GM10266 (cell line): ENCODE data around the gene GOLGA8F.
"Not testable (repeated sequence)": the region's sequence is repeated elsewhere in the genome, so short reads cannot be mapped to it uniquely, and the experiment has no call there.

Experiments used
- DNase-seq: peaks from one replicate; pipeline ENCODE4 v3.0.0; 2012; ENCODE audit errors: extremely low spot score

Gene GOLGA8F, protein sequence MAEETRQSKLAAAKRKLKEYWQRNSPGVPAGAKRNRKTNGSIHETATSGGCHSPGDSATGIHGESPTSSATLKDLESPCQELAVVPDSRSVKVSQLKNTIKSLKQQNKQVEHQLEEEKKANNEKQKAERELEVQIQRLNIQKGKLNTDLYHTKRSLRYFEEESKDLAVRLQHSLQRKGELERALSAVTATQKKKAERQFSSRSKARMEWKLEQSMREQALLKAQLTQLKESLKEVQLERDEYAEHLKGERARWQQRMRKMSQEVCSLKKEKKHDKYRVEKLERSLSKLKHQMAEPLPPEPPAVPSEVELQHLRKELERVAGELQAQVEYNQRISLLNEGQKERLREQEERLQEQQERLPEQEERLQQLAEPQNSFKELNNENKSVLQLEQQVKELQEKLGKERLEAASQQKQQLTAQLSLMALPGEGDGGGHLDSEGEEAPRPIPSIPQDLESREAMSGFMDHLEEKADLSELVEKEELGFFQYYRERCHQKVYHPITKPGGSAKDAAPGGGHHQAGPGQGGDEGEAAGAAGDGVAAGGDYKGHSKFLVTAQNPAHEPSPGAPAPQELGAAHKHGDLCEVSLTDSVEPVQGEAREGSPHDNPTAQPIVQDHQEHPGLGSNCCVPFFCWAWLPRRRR

DNA sequence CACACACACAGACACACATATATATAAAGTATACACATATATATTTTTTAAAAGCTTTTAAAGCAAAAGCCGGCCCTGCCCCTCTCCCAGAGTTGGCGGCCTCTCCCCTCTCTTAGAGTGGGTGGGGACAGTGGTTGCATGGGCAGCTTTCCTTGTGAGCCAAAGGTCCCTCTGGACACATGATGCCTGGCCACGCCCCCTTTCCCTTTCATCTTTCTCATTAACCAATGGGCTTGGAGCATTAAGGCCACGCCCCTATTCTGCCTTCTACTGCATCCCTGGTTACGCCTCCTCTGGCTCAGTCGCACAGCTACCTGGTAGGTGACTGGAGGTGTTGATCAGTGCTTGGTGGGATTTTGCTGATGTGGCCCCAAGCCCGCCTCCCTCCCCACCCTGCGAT is at the start of gene GOLGA8F:
Gene GOLGA8F, plus strand, starts transcription at position 301 of the 400 bp plus-strand sequence. Its CDS starts 98 bp downstream, at position 399.
- not testable (repeated sequence) for DNase-seq

DNA sequence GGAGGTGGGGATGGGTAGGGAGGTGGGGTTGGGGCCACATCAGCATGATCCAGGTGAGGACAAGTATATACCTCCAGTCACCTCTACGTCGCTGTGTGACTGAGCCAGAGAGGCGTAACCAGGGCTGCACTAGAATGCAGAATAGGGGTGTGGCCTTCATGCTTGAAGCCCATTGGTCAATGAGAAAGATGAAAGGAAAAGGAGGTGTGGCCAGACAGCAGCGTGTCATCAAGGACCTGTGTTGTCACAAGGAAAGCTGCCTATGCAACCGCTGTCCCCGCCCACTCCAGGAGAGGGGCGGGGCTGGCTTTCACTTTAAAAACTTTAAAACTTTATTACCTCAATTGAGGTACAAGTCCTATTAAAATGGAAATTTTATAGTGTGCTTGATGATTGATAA is 20.5 kb upstream of the GOLGA8F start, which contains the start of gene GOLGA6L24:
Gene GOLGA6L24, minus strand, starts transcription at position 101 of the 400 bp plus-strand sequence. Its CDS starts 61 bp downstream, at position 40.
- DNase-seq, result not testable (repeated sequence)

DNA sequence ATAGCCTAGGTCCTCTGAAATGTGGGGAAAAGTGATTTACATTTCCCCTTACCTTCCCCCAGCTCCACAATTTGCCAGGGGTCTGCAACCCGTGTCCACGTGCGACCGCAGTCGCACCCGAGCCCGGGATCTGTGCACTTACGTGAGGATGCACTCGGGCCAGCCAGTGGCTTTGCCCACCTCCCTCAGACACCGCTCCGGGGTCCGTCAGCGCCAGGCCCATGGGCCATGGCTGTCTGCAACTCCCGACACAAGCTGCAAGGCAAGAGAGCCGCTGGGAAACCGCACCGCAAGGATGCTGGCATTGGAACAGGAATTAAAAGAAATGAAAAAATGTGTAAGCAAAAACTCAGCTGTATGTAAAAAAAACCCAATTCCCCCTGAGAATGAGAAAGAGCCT is 13.0 kb upstream of the GOLGA8F start:
- DNase-seq, result not testable (repeated sequence)

DNA sequence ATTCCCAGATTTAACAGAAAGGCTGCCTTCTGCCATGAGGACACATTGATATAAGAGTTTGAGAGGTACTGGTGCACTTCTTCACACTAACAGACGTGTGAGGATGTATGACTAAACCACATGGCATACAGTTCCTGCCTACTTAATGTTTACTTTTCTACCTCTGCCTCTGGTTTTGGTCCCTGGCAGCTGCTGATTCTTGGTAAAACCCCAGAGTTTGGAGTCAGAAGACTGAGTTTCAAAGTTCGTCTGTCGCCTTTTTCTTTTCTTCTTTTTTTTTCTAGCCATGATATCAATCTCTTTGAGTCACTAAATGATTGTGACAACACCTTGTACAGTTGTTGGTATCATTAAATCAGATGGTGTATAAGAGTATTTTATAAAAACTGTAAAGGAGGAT is 1.6 kb downstream of the GOLGA8F start:
- DNase-seq, result not testable (repeated sequence)

DNA sequence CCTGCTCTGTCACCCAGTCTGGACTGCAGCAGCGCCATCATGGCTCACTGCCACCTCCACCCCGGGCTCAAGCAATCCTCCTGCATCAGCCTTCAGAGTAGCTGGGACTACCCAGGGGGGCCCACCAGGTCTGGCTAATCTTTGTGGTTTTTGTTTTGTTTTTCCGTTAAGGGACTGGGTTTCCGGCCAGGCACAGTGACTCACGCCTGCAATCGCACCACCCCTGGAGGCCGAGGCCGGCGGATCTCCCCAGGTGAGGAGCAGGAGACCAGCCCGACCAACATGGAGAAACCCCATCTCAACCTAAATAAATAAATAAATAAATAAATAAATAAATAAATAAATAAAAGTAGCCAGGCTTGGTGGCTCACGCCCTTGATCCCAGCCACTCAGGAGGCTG is 17.6 kb downstream of the GOLGA8F start:
- DNase-seq, result not testable (repeated sequence)

DNA sequence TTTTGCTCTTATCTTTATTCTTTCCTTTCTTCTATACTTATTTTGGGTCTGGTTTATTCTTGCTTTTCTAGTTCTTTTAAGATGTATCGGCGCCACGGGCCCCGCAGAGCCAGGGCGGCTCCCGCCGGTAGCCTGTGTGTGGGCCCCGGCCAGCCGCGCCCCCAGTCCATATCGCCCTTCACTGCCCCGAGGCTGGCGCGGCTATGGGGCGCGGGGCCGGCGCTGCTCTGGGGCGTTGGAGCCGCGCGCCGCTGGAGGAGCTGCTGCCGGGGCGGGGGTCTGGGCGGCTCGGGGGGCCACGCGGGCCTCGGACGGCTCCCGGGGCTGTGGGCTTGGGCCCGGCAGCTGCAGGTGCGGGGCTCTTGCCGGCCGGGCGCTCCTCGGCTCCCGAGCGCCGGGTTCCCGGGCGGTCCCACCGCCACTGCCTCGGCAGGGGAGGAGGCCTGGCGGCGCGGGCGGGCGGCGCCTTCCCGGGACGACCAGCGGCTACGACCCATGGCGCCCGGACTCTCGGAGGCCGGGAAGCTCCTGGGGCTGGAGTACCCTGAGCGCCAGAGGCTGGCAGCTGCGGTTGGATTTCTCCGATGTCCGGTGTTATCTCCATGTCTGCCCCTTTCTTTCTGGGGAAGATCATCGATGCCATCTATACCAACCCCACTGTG is 24.4 kb downstream of the GOLGA8F start:
- DNase-seq, result not testable (repeated sequence)

DNA sequence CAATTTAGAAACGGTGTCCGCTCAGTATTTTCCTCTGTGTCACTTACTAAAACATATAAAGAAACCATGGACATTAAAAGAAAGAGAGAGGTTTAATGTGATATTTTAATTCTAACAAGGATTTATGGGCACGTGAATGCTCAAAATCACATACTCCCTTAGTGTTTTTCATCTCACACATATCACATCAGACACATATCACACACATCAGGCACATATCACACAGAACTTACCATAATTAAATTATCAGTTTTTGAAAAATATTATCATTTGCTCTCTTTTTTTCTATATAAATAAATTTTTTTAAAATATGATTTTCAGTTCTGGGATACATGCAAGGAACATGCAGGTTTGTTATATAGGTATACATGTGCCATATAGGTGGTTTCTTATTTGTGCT is 42.0 kb downstream of the GOLGA8F start:
- DNase-seq, result not testable (repeated sequence)

DNA sequence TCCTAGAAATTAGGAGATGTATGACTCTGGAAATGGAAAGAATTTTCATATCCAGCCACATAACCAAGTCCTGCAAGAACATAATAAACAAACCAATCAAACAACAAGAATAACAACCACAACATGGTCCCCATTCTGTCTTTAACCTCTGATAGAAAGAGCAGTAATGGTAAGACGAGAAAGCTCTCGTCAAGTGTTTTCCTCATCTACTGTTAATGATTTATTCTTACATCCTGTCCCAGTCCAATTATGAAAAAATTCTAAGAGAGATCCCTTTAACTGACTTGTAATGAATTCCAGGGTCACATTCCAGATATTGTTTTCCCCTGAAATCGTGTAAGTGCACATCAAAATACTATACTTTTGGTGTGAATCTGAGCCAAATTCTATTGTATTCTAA is 57.1 kb downstream of the GOLGA8F start:
- DNase-seq, result not testable (repeated sequence)
